Measurements from ENCODE around the gene MEG3.
"Not testable (repeated sequence)": the region's sequence is repeated elsewhere in the genome, so short reads cannot be mapped to it uniquely, and the experiment has no call there.

DNA sequence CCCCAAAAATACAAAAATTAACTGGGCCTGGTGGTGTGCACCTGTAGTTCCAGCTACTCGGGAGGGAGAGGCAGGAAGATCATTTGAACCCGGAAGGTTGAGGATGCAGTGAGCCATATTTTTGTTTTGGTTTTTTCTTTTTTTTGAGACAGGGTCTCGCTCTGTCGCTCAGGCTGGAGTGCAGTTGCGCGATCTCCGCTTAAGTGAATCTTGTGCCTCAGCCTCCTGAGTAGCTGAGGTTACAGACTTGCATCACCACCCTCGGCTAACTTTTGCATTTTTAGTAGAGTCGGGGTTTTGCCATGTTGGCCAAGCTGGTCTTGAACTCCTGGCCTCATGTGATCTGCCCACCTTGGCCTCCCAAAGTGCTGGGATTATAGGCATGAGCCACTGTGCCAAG, 24.5 kb upstream of the MEG3 start:
- TF ChIP-seq, protein P1, sequence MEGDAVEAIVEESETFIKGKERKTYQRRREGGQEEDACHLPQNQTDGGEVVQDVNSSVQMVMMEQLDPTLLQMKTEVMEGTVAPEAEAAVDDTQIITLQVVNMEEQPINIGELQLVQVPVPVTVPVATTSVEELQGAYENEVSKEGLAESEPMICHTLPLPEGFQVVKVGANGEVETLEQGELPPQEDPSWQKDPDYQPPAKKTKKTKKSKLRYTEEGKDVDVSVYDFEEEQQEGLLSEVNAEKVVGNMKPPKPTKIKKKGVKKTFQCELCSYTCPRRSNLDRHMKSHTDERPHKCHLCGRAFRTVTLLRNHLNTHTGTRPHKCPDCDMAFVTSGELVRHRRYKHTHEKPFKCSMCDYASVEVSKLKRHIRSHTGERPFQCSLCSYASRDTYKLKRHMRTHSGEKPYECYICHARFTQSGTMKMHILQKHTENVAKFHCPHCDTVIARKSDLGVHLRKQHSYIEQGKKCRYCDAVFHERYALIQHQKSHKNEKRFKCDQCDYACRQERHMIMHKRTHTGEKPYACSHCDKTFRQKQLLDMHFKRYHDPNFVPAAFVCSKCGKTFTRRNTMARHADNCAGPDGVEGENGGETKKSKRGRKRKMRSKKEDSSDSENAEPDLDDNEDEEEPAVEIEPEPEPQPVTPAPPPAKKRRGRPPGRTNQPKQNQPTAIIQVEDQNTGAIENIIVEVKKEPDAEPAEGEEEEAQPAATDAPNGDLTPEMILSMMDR (IDR thresholded peaks at IDR 0.05): not testable (repeated sequence)
- not testable (repeated sequence) for TF ChIP-seq POLR2A (IDR thresholded peaks at IDR 0.05)

Data from adrenal gland (tissue), 5 donors.